ENCODE data around the gene MKNK1. TPM values are rescaled to one million over a fixed set of nuclear protein-coding genes. Genes with fewer than 3 reads are reported as not detected.

MKNK1 gene
- total and polyA plus RNA-seq, 2 of the 4 experiments (the other 2 are of a cell fraction), result 14.3 to 35.2 TPM

DNA sequence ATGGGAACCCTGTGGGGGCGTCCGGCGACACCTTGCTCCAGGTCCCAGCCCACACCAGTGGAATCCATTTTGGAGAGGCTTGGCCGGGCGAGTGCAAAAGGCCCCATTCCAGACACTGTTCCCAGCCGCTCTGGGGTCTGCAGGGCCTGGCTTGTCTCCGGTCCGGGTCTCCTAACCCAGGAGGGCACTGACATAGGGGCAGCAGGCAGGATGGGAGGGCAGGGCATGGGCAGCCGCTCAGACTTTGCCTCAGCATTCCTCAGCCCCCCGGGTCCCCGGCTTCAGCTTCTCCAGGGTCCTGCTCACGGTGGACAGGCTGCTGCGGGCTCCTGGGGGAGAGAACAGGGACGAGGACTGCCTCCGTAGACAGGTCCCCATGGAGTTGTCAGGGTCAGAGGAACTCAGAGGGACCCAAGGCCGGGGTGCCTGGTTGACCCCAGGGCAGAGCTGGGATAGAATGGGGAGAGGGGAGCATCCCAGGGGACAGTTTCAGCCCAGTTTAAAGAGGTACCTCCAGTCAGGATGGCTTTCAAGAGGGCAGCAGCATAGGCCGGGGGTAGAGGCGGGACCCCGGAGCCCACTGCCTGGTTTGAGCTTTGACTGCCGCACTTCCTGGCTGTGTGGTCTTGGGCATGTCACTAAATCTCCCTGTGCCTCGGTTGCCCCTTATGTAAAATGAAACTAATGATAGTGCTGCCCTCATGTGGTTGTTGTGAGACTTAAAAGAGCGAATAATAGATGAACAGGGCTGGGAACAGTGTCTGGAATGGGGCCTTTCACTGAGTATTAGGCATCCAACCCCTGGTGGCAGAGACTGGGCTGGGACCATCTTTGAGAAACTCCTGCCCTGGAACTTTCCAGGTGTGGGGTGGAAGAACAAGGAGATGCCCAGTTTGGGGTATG, 56.3 kb downstream of the MKNK1 start:
- no peak overlapping the region for H2AK5ac ChIP-seq (ENCODE audit: low read depth, low read length)
- H3K4me3 ChIP-seq (ENCODE audit: insufficient read depth, low read depth, low read length), result no peak overlapping the region
- H3K9me1 ChIP-seq (ENCODE audit: insufficient read depth, low read length), result no peaks in the 10 kb centered on the region
- intact Hi-C loops (cut with micrococcal nuclease), result loop anchor here (1.0 to 5.0 kb wide), 3 partner anchors 70 to 180 kb away; no protein-coding TSS in a partner anchor
- no peaks in the 10 kb centered on the region for H3K79me1 ChIP-seq (ENCODE audit: low read depth in 1 of 2, low read length in 2 of 2)
- CTCF ChIA-PET, result interaction anchor here (0.7 to 1.4 kb wide), 3 partner anchors 15 to 177 kb away, joined by 3 read pairs; no protein-coding TSS in a partner anchor
- in situ Hi-C loops (cut with MboI; ENCODE audit: low sequenced_read_pairs), result no loop called here
- BruUV-seq (replicated peaks), result no TSS peak
- H3K36me3 ChIP-seq (ENCODE audit: control insufficient read depth, insufficient read depth, low read length), result no peaks in the 10 kb centered on the region
- no peak overlapping the region for H3K4me2 ChIP-seq (ENCODE audit: low read depth, low read length)
- no peak overlapping the region for H3K4ac ChIP-seq (ENCODE audit: low read depth, low read length)
- no peaks in the 10 kb centered on the region for H3K9me3 ChIP-seq (ENCODE audit: control insufficient read depth, insufficient read depth, low read length)
- peak overlapping the region; percentile 61 for H2AFZ ChIP-seq (replicated peaks; ENCODE audit: low read length, poor library complexity)
- H3K18ac ChIP-seq (ENCODE audit: low read depth, low read length), result no peak overlapping the region
- H2BK5ac ChIP-seq (ENCODE audit: low read depth, low read length, poor library complexity, severe bottlenecking), result no peak overlapping the region
- no peak overlapping the region for H3K56ac ChIP-seq (ENCODE audit: extremely low read depth, insufficient read depth, low read length)
- dilution Hi-C loops (cut with HindIII; ENCODE audit: low sequenced_read_pairs, unreplicated experiment), result no loop called here
- no peak overlapping the region for H4K8ac ChIP-seq (ENCODE audit: low read depth in 2 of 2, low read length in 2 of 2)
- H2BK20ac ChIP-seq (ENCODE audit: low read depth, low read length), result no peak overlapping the region
- DNase-seq, result peak; percentile 62
- H2AK9ac ChIP-seq (replicated peaks; ENCODE audit: low read depth, low read length, poor library complexity), result no peak overlapping the region
- no peaks in the 10 kb centered on the region for H3K4me1 ChIP-seq (ENCODE audit: control insufficient read depth, insufficient read depth, low read length)
- H3K27me3 ChIP-seq (ENCODE audit: control insufficient read depth, insufficient read depth, low read length), result peaks cover 78% of the 10 kb centered on the region
- POLR2A ChIA-PET (ENCODE audit: unreplicated experiment), result no interaction called here
- no peak overlapping the region for H2BK120ac ChIP-seq (ENCODE audit: low read depth, low read length)
- no peak overlapping the region for H3K23ac ChIP-seq (ENCODE audit: low read depth, low read length)
- no peak overlapping the region for H3K14ac ChIP-seq (replicated peaks; ENCODE audit: low read depth, low read length)
- no peak overlapping the region for H4K5ac ChIP-seq (ENCODE audit: low read depth, low read length)
- H2BK15ac ChIP-seq (ENCODE audit: low read depth, low read length), result no peak overlapping the region
- no peaks in the 10 kb centered on the region for H4K20me1 ChIP-seq (ENCODE audit: insufficient read depth, low read length)
- TF ChIP-seq, protein P1, sequence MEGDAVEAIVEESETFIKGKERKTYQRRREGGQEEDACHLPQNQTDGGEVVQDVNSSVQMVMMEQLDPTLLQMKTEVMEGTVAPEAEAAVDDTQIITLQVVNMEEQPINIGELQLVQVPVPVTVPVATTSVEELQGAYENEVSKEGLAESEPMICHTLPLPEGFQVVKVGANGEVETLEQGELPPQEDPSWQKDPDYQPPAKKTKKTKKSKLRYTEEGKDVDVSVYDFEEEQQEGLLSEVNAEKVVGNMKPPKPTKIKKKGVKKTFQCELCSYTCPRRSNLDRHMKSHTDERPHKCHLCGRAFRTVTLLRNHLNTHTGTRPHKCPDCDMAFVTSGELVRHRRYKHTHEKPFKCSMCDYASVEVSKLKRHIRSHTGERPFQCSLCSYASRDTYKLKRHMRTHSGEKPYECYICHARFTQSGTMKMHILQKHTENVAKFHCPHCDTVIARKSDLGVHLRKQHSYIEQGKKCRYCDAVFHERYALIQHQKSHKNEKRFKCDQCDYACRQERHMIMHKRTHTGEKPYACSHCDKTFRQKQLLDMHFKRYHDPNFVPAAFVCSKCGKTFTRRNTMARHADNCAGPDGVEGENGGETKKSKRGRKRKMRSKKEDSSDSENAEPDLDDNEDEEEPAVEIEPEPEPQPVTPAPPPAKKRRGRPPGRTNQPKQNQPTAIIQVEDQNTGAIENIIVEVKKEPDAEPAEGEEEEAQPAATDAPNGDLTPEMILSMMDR (conservative IDR thresholded peaks at IDR 0.05; ENCODE audit: low read depth, low read length), result peak; percentile 58
- TF ChIP-seq CEBPB (IDR thresholded peaks at IDR 0.05; ENCODE audit: low read depth, low read length), result no peak
- no peak for TF ChIP-seq FOS (IDR thresholded peaks at IDR 0.05; ENCODE audit: low read depth, low read length)
- TF ChIP-seq, protein P2, sequence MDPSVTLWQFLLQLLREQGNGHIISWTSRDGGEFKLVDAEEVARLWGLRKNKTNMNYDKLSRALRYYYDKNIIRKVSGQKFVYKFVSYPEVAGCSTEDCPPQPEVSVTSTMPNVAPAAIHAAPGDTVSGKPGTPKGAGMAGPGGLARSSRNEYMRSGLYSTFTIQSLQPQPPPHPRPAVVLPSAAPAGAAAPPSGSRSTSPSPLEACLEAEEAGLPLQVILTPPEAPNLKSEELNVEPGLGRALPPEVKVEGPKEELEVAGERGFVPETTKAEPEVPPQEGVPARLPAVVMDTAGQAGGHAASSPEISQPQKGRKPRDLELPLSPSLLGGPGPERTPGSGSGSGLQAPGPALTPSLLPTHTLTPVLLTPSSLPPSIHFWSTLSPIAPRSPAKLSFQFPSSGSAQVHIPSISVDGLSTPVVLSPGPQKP (IDR thresholded peaks at IDR 0.05; ENCODE audit: borderline replicate concordance, low read depth, low read length), result no peak
- no peak for TF ChIP-seq RFX5 (IDR thresholded peaks at IDR 0.05; ENCODE audit: low read depth, low read length)
- no peak for TF ChIP-seq RCOR1 (IDR thresholded peaks at IDR 0.05; ENCODE audit: insufficient replicate concordance, low read length)
- peak; percentile 54 for TF ChIP-seq RAD21 (IDR thresholded peaks at IDR 0.05; ENCODE audit: low read length)
- TF ChIP-seq POLR2A (IDR thresholded peaks at IDR 0.05; ENCODE audit: low read depth, low read length), result no peak
- no peak for TF ChIP-seq NFE2L2 (IDR thresholded peaks at IDR 0.05; ENCODE audit: low read depth, low read length)
- no peak for TF ChIP-seq BHLHE40 (IDR thresholded peaks at IDR 0.05; ENCODE audit: low read depth, low read length)
- no peak for TF ChIP-seq MXI1 (IDR thresholded peaks at IDR 0.05; ENCODE audit: borderline replicate concordance, low read depth, low read length)
- TF ChIP-seq SMC3 (IDR thresholded peaks at IDR 0.05; ENCODE audit: low read depth, low read length), result peak; percentile 54
- no peak overlapping the region for H3K9ac ChIP-seq (ENCODE audit: low read depth, low read length)
- H3K27ac ChIP-seq (ENCODE audit: insufficient read depth, low read length), result no peak overlapping the region
- WGBS, 2 experiments (ENCODE audit: extremely low coverage in 2 of 2, insufficient read length in 1 of 2), result 66% methylated on average over 11 of the region's 22 CpGs; no CpG with 5 or more reads in 1 of the 2 experiments
- peak; percentile 83 for ATAC-seq (ENCODE audit: low read depth)
- H4K91ac ChIP-seq (ENCODE audit: insufficient read depth, low read depth, low read length), result no peak overlapping the region

Data from IMR-90 (cell line).